Lower lobe of right lung (tissue), 2 donors: ENCODE data around the gene PRRX1. TPM values are rescaled to one million over a fixed set of nuclear protein-coding genes. Genes with fewer than 3 reads are reported as not detected.

Experiments
- ATAC-seq, 2 donors: fragments of 200-7000 bp; cut with Tn5 transposase; one replicate each; pipeline ENCODE4 v1.9.1; 2020 to 2022; ENCODE audit warnings: mild to moderate bottlenecking in 2 of 2, moderate library complexity in 2 of 2
- DNase-seq: peaks from one replicate; pipeline ENCODE4 v3.0.0-alpha.2; 2020
- H3K27ac ChIP-seq: fragments of 200-600 bp; one replicate; pipeline ENCODE4 v1.8.0; 2022
- H3K27me3 ChIP-seq: fragments of 200-600 bp; one replicate; pipeline ENCODE4 v1.8.0; 2022; ENCODE audit warnings: low read depth
- H3K36me3 ChIP-seq: fragments of 200-600 bp; one replicate; pipeline ENCODE4 v1.8.0; 2022; ENCODE audit warnings: mild to moderate bottlenecking
- H3K4me1 ChIP-seq: fragments of 200-600 bp; one replicate; pipeline ENCODE4 v1.8.0; 2022
- H3K4me3 ChIP-seq: fragments of 200-600 bp; one replicate; pipeline ENCODE4 v1.8.0; 2022; ENCODE audit warnings: mild to moderate bottlenecking
- H3K9me3 ChIP-seq: fragments of 200-600 bp; one replicate; pipeline ENCODE4 v1.8.0; 2022
- CTCF ChIP-seq: fragments of 200-600 bp; IDR thresholded peaks from one replicate; pipeline ENCODE4 v1.8.0; 2022; ENCODE audit warnings: antibody characterized with exemption, mild to moderate bottlenecking
- intact Hi-C: fragments of 100-400 bp; cut with DNase I; formaldehyde crosslinking; loops from one replicate; pipeline ENCODE4 v1.11.0; 2022
- total RNA-seq: library from RNA; stranded (reverse); fragmentation: NEBNext Ultra II Directional; extraction: Animal tissue kit (Norgen Biotek cat#: 25700); gene quantifications from one replicate; pipeline ENCODE4 v1.2.1, GENCODE V29; 2021
- donor health status: DM: no; HTN: yes; CAD: no; lungs with severe emphysema.

Gene PRRX1
- total RNA-seq, 1 donor from 2014 or later = 30.1 TPM

GRCh38 chr1:170716835-170717429 lies 53.0 kb downstream of the PRRX1 start:
- TF ChIP-seq CTCF = no peak
- no peak overlapping the region for H3K27ac ChIP-seq
- H3K27me3 ChIP-seq = no peaks in the 10 kb centered on the region
- no peaks in the 10 kb centered on the region for H3K9me3 ChIP-seq
- no peak overlapping the region for H3K4me3 ChIP-seq
- ATAC-seq (no peak), DNase-seq (no peak)
- H3K4me1 ChIP-seq = no peaks in the 10 kb centered on the region
- H3K36me3 ChIP-seq = no peaks in the 10 kb centered on the region
- intact Hi-C loops = no loop called here

DNA sequence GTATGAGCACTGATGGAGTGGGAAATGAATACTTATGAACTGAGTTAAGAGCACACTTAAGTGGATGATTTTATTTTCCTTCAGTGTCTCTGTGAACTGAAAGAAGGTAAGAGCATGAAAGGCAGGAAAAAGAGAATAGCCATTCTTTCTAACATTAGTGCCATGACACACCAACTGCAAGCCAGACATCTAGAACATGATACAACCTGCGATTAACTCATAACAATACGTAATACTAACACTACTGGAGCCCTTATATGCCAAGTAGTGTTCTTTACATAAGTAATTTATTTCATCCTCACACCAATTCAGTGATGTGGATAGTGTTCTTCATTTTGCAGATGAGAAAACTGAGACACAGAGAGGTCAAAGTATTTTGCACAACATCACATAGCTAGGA lies 56.7 kb downstream of the PRRX1 start:
- H3K27me3 ChIP-seq = no peaks in the 10 kb centered on the region
- DNase-seq (no peak), ATAC-seq (peak in 1 of 2 donors; percentile 49)
- no peak overlapping the region for H3K4me3 ChIP-seq
- TF ChIP-seq CTCF = no peak
- intact Hi-C loops = no loop called here
- H3K4me1 ChIP-seq = no peaks in the 10 kb centered on the region
- H3K27ac ChIP-seq = no peak overlapping the region
- H3K36me3 ChIP-seq = no peaks in the 10 kb centered on the region
- no peaks in the 10 kb centered on the region for H3K9me3 ChIP-seq

DNA sequence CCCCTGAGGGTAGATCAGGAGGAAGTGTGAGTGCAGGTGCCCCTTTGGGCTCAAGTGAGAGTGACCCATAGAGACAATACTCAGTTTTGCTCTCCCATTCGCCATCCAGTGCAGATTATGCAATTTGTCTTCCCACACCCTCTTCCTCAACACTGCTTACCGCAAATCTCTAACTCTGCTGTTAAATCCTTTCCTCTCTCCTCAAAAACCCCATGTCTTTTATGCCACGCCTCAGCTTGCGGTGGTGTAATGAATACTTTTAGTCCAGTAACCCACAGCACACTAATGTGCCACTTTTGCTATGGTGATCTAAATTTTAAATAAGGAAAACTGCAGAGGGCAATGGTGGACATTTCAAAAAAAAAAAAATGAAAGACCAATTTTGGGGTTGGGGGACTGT lies 57.7 kb downstream of the PRRX1 start:
- Histone ChIP-seq H3K36me3 (peaks cover 6% of the 10 kb centered on the region), H3K4me3 (no peak overlapping the region), H3K27me3 (no peaks in the 10 kb centered on the region), H3K4me1 (no peaks in the 10 kb centered on the region), H3K9me3 (no peaks in the 10 kb centered on the region), H3K27ac (no peak overlapping the region)
- intact Hi-C loops = no loop called here
- TF ChIP-seq CTCF = no peak
- no peak for DNase-seq
- no peak for ATAC-seq

GRCh38 chr1:170723518-170723917 lies 59.6 kb downstream of the PRRX1 start:
- Histone ChIP-seq H3K36me3 (peaks cover 12% of the 10 kb centered on the region), H3K9me3 (no peaks in the 10 kb centered on the region), H3K4me1 (no peaks in the 10 kb centered on the region), H3K27me3 (no peaks in the 10 kb centered on the region), H3K27ac (no peak overlapping the region), H3K4me3 (no peak overlapping the region)
- DNase-seq (no peak), ATAC-seq (no peak)
- TF ChIP-seq CTCF = no peak
- intact Hi-C loops = no loop called here

DNA sequence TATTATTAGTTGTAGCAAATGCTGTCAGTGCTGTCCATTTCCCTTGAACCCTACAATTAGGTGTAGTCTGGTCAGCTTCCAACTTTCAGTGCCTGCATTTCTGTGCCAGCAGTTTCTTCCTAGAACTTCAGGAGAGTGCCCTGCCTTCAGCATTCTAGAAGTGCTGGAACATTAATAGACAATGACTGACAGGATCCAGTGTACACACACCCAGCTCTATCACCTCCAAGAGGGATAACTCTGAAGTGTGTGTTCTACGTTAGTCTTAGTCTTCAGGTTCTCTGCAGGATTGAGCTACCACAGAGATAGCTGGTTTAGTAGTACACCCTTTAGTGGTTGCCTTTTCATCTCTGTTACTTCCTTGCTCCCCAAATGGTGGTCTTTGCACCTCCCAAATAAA lies 61.4 kb downstream of the PRRX1 start:
- Histone ChIP-seq H3K27ac (no peak overlapping the region), H3K9me3 (no peaks in the 10 kb centered on the region), H3K36me3 (peaks cover 12% of the 10 kb centered on the region), H3K4me3 (no peak overlapping the region), H3K4me1 (peaks cover 8% of the 10 kb centered on the region), H3K27me3 (no peaks in the 10 kb centered on the region)
- intact Hi-C loops = no loop called here
- no peak for ATAC-seq
- no peak for TF ChIP-seq CTCF
- no peak for DNase-seq
